ENCODE results near the gene CSGALNACT2. TPM values are rescaled to one million over a fixed set of nuclear protein-coding genes. Genes with fewer than 3 reads are reported as not detected.
A peak's percentile ranks its signal among the peaks of the same experiment; 100 is the strongest.

CSGALNACT2 gene
- total RNA-seq, 1 donor from 2014 or later = 38.7 TPM

DNA sequence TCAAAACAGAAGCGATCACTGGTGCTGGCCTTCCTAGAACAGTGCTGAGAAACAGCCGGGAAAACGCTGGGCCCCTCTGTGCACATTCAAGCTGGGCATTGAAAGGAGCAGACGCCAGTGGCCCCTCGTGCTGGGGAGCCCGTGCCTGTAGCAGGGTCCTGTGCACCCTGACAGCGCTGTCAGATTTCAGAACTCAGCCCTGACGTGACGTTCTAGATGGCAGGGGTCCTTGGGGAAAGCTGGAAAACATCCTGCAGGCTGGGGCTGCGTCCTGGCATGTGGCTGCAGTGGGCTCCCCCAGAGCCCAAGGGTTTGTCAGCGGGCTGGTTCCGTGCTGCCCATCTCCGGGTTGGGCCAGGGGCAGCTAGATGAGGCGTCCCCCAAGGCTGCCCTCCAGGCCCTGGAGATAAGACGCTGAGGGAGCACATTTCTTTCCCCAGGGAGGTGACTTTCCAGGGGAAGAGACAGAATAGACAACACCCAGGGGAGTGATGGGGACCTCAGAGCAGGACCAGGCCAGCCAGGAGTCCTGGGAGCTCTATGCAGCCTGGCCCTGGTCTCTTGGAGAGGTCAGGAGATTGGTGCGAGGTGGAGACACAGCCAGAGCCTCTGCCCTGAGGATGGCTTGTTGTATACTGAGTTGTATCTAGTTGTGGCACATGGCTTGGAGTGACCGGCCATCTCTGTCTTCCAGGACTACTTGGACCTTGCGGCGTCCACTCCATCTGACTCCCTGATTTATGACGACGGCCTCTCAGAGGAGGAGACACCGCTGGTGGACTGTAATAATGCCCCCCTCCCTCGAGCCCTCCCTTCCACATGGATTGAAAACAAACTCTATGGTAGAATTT, 12.1 kb upstream of the CSGALNACT2 start:
- H3K27ac Mint-ChIP-seq (ENCODE audit: unreplicated experiment) = no peak overlapping the region
- no peaks in the 10 kb centered on the region for H3K27me3 Mint-ChIP-seq (ENCODE audit: low read depth)
- no peaks in the 10 kb centered on the region for H3K36me3 Mint-ChIP-seq (ENCODE audit: low read depth)
- TF ChIP-seq, protein P1, sequence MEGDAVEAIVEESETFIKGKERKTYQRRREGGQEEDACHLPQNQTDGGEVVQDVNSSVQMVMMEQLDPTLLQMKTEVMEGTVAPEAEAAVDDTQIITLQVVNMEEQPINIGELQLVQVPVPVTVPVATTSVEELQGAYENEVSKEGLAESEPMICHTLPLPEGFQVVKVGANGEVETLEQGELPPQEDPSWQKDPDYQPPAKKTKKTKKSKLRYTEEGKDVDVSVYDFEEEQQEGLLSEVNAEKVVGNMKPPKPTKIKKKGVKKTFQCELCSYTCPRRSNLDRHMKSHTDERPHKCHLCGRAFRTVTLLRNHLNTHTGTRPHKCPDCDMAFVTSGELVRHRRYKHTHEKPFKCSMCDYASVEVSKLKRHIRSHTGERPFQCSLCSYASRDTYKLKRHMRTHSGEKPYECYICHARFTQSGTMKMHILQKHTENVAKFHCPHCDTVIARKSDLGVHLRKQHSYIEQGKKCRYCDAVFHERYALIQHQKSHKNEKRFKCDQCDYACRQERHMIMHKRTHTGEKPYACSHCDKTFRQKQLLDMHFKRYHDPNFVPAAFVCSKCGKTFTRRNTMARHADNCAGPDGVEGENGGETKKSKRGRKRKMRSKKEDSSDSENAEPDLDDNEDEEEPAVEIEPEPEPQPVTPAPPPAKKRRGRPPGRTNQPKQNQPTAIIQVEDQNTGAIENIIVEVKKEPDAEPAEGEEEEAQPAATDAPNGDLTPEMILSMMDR (IDR thresholded peaks at IDR 0.05) = no peak
- H3K9me3 Mint-ChIP-seq (ENCODE audit: low read depth) = no peaks in the 10 kb centered on the region
- peaks cover 18% of the 10 kb centered on the region for H3K4me1 Mint-ChIP-seq (ENCODE audit: low read depth)
- DNase-seq (ENCODE audit: low spot score) = no peak
- H3K4me3 Mint-ChIP-seq (ENCODE audit: unreplicated experiment) = no peak overlapping the region

DNA sequence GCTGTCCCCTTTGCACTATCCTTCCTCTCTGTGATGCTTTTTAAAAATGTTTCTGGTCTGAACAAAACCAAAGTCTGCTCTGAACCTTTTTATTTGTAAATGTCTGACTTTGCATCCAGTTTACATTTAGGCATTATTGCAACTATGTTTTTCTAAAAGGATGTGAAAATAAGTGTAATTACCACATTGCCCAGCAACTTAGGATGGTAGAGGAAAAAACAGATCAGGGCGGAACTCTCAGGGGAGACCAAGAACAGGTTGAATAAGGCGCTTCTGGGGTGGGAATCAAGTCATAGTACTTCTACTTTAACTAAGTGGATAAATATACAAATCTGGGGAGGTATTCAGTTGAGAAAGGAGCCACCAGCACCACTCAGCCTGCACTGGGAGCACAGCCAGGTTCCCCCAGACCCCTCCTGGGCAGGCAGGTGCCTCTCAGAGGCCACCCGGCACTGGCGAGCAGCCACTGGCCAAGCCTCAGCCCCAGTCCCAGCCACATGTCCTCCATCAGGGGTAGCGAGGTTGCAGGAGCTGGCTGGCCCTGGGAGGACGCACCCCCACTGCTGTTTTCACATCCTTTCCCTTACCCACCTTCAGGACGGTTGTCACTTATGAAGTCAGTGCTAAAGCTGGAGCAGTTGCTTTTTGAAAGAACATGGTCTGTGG, 11.4 kb upstream of the CSGALNACT2 start:
- no peak for DNase-seq (ENCODE audit: low spot score)
- H3K9me3 Mint-ChIP-seq (ENCODE audit: low read depth) = no peaks in the 10 kb centered on the region
- H3K4me1 Mint-ChIP-seq (ENCODE audit: low read depth) = peaks cover 10% of the 10 kb centered on the region
- no peaks in the 10 kb centered on the region for H3K27me3 Mint-ChIP-seq (ENCODE audit: low read depth)
- TF ChIP-seq, protein P1 (IDR thresholded peaks at IDR 0.05) = no peak
- no peak overlapping the region for H3K4me3 Mint-ChIP-seq (ENCODE audit: unreplicated experiment)
- H3K36me3 Mint-ChIP-seq (ENCODE audit: low read depth) = no peaks in the 10 kb centered on the region
- no peak overlapping the region for H3K27ac Mint-ChIP-seq (ENCODE audit: unreplicated experiment)

DNA sequence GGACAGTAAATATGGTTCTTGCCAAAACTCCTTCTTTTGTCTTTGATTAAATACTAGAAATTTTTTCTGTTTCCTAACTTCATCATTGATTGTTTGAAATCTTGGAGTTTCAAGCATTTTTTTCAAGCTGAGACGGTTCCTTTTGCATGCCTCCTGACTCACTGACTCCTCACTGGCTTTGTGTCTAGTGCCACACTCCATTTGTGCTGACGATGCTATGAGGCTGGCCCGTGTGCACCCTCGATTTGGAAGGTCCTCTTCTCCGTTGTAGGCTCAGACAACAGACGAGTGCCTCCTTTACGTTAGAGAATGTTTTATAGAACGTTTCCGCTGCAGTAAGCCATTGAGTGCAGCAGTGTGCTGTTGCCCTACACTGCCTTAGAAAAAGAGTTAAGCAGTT, 10.8 kb upstream of the CSGALNACT2 start:
- Mint-ChIP-seq H3K9me3 (ENCODE audit: low read depth) (no peaks in the 10 kb centered on the region), H3K36me3 (ENCODE audit: low read depth) (no peaks in the 10 kb centered on the region), H3K27me3 (ENCODE audit: low read depth) (no peaks in the 10 kb centered on the region), H3K4me1 (ENCODE audit: low read depth) (peaks cover 10% of the 10 kb centered on the region), H3K27ac (ENCODE audit: unreplicated experiment) (no peak overlapping the region), H3K4me3 (ENCODE audit: unreplicated experiment) (no peak overlapping the region)
- TF ChIP-seq, protein P1 (IDR thresholded peaks at IDR 0.05) = no peak
- DNase-seq (ENCODE audit: low spot score) = no peak

DNA sequence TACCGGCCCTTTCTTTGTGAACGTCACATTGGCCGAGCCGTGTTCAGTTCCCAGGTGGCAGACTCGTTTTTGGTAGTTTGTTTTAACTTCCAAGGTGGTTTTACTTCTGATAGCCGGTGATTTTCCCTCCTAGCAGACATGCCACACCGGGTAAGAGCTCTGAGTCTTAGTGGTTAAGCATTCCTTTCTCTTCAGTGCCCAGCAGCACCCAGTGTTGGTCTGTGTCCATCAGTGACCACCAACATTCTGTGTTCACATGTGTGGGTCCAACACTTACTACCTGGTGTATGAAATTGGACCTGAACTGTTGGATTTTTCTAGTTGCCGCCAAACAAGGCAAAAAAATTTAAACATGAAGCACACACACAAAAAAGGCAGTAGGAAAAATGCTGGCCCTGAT, 9.9 kb upstream of the CSGALNACT2 start:
- Mint-ChIP-seq H3K36me3 (ENCODE audit: low read depth) (no peaks in the 10 kb centered on the region), H3K27me3 (ENCODE audit: low read depth) (no peaks in the 10 kb centered on the region), H3K4me3 (ENCODE audit: unreplicated experiment) (no peak overlapping the region), H3K9me3 (ENCODE audit: low read depth) (no peaks in the 10 kb centered on the region), H3K27ac (ENCODE audit: unreplicated experiment) (no peak overlapping the region), H3K4me1 (ENCODE audit: low read depth) (peaks cover 10% of the 10 kb centered on the region)
- TF ChIP-seq, protein P1 (IDR thresholded peaks at IDR 0.05) = no peak
- no peak for DNase-seq (ENCODE audit: low spot score)

DNA sequence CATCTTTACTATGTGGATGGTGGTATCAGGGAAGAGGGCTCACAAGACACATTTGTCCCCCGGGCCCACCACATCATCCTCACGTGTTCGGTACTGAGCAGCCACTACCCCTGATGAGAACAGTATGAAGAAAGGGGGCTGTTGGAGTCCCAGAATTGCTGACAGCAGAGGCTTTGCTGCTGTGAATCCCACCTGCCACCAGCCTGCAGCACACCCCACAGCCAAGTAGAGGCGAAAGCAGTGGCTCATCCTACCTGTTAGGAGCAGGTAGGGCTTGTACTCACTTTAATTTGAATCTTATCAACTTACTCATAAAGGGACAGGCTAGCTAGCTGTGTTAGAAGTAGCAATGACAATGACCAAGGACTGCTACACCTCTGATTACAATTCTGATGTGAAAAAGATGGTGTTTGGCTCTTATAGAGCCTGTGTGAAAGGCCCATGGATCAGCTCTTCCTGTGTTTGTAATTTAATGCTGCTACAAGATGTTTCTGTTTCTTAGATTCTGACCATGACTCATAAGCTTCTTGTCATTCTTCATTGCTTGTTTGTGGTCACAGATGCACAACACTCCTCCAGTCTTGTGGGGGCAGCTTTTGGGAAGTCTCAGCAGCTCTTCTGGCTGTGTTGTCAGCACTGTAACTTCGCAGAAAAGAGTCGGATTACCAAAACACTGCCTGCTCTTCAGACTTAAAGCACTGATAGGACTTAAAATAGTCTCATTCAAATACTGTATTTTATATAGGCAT, 9.1 kb upstream of the CSGALNACT2 start:
- Mint-ChIP-seq H3K4me1 (ENCODE audit: low read depth) (peaks cover 10% of the 10 kb centered on the region), H3K9me3 (ENCODE audit: low read depth) (no peaks in the 10 kb centered on the region), H3K27me3 (ENCODE audit: low read depth) (no peaks in the 10 kb centered on the region), H3K36me3 (ENCODE audit: low read depth) (no peaks in the 10 kb centered on the region), H3K27ac (ENCODE audit: unreplicated experiment) (peak overlapping the region; percentile 73), H3K4me3 (ENCODE audit: unreplicated experiment) (no peak overlapping the region)
- DNase-seq (ENCODE audit: low spot score) = no peak
- TF ChIP-seq, protein P1 (IDR thresholded peaks at IDR 0.05) = peak; percentile 36
